ENCODE data around the gene SLC3A2.

Gene SLC3A2

GRCh38 chr11:62846177-62846576 lies 34.5 kb upstream of the SLC3A2 start:
- H3K4me3 ChIP-seq (ENCODE audit: low read depth, low read length) = no peak overlapping the region
- no peak for TF ChIP-seq CTCF (IDR thresholded peaks at IDR 0.05; ENCODE audit: control insufficient read depth, extremely low read depth, insufficient read depth)
- no peak for DNase-seq (ENCODE audit: low read depth)

- DNase-seq (ENCODE audit: low read depth) = no peak
- H3K4me3 ChIP-seq (ENCODE audit: low read depth, low read length) = no peak overlapping the region
- TF ChIP-seq CTCF (IDR thresholded peaks at IDR 0.05; ENCODE audit: control insufficient read depth, extremely low read depth, insufficient read depth) = no peak
These were observed 32.9 kb upstream of the SLC3A2 start for GRCh38 chr11:62847767-62848314.

GRCh38 chr11:62850911-62851806 lies 29.5 kb upstream of the SLC3A2 start:
- no peak for DNase-seq (ENCODE audit: low read depth)
- H3K4me3 ChIP-seq (ENCODE audit: low read depth, low read length) = no peak overlapping the region
- TF ChIP-seq CTCF (IDR thresholded peaks at IDR 0.05; ENCODE audit: control insufficient read depth, extremely low read depth, insufficient read depth) = no peak

GRCh38 chr11:62851807-62852522 lies 28.7 kb upstream of the SLC3A2 start:
- no peak overlapping the region for H3K4me3 ChIP-seq (ENCODE audit: low read depth, low read length)
- no peak for DNase-seq (ENCODE audit: low read depth)
- no peak for TF ChIP-seq CTCF (IDR thresholded peaks at IDR 0.05; ENCODE audit: control insufficient read depth, extremely low read depth, insufficient read depth)

- peak overlapping the region; percentile 91 for H3K4me3 ChIP-seq (ENCODE audit: low read depth, low read length)
- no peak for TF ChIP-seq CTCF (IDR thresholded peaks at IDR 0.05; ENCODE audit: control insufficient read depth, extremely low read depth, insufficient read depth)
- no peak for DNase-seq (ENCODE audit: low read depth)
These were observed 28.0 kb upstream of the SLC3A2 start for GRCh38 chr11:62852523-62853188.

- no peak for DNase-seq (ENCODE audit: low read depth)
- TF ChIP-seq CTCF (IDR thresholded peaks at IDR 0.05; ENCODE audit: control insufficient read depth, extremely low read depth, insufficient read depth) = no peak
- peak overlapping the region; percentile 91 for H3K4me3 ChIP-seq (ENCODE audit: low read depth, low read length)
These were observed 27.3 kb upstream of the SLC3A2 start for GRCh38 chr11:62853279-62853965.

All from LNCaP clone FGC (cell line).